GM19025 (cell line): Measurements from ENCODE around the gene CRACR2B.

ENCODE experiments used
- ATAC-seq: cut with Tn5 transposase; IDR thresholded peaks from one replicate; pipeline ENCODE4 v1.9.1; 2021; ENCODE audit warnings: mild to moderate bottlenecking, low read depth, moderate library complexity; ENCODE audit not compliant: unreplicated experiment

The CRACR2B gene

DNA sequence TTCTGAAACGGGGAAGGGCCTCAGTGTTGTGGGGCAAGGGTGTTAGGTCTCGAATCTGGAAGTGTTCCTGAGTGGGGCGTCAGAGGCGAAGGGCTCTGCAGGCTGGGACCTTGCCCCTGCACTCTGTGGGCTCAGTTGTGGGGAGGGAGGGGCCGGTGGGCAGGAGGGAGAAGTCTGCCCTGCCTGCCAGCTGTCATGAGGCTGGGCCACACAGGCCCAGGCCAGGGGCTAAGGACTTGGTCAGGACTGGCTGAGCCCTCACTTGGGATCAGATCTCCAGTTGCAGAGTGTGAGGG, at the start of gene CRACR2B:
TSS of gene CRACR2B (plus strand) at position 23 of the 296 bp plus-strand sequence. CDS start 689 bp downstream, outside the sequence.
- peak; percentile 12 for ATAC-seq

DNA sequence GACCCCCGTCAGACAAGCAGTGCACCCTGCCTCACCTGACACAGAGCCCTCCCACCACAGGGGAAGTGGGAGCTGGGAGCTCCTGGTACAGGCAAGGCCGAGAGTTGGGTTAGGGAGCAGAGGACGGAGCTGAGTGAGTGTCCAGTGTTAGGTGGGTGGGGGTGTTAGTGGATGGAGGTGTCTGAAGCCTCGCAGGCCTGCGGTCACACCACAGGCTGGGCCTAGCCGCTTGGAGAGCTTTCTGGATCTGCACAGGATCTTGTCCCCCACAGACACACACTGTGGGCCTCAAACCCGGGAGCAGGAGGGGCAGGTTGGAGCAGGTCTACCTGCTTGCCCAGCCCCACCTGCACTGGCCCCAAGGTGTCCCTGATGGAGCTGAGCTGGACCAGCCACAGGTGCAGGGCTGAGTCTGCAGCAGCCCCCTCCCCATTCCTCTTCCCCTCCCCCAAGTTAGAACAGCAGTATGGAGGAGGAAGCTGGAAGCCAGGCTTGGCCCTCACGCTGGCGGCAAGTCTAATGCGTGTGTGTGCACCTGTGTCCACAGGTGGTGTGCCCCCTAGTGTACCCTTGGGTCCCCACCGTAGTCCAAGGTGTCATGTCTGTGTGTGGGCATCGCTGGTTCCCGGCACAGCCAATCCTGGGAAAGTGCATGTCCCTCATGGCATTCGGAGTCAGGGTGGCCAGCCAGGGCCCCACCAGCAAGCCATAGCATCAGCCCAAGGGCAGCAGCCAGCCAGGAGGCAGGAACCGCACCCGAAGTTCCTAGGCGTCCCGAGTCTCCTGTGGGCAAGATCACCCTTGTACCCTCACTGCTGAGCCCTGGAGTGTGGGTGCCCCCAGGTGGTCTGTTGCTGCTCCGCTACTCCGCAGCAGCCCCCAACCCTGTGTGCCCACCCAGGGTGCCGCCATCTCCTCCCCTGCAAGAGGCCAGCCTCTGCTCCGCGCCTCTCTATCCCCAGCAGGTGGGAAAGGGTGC, 48.5 kb upstream of the CRACR2B start:
- no peak for ATAC-seq

DNA sequence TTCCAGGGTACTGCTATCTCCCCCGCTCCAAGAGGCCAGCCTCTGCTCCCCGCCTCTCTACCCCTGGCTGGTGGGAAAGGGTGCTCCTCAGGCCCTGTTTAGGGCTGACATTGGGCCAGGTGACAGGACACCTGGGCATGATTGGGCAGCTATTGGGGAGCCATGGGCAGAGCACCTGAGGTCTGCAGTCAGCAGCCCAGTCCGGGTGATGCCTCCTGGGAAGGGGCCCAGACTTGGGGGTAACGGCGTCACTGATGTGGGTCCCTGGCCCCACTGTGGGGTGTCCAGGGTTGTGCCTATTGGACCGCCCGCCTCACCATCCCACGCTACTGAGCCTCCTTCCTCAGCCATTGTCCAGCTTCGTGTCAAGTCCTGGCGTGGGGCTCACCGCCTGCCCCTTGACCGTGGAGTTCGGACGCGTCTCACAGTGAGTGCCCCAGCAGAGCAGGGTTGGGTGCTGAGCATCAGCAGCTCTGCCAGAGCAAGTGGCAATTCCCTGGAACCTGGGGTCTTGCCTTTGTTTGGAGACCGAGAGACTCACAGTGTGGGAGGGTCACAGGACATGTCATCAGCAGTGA, 47.7 kb upstream of the CRACR2B start:
- no peak for ATAC-seq

DNA sequence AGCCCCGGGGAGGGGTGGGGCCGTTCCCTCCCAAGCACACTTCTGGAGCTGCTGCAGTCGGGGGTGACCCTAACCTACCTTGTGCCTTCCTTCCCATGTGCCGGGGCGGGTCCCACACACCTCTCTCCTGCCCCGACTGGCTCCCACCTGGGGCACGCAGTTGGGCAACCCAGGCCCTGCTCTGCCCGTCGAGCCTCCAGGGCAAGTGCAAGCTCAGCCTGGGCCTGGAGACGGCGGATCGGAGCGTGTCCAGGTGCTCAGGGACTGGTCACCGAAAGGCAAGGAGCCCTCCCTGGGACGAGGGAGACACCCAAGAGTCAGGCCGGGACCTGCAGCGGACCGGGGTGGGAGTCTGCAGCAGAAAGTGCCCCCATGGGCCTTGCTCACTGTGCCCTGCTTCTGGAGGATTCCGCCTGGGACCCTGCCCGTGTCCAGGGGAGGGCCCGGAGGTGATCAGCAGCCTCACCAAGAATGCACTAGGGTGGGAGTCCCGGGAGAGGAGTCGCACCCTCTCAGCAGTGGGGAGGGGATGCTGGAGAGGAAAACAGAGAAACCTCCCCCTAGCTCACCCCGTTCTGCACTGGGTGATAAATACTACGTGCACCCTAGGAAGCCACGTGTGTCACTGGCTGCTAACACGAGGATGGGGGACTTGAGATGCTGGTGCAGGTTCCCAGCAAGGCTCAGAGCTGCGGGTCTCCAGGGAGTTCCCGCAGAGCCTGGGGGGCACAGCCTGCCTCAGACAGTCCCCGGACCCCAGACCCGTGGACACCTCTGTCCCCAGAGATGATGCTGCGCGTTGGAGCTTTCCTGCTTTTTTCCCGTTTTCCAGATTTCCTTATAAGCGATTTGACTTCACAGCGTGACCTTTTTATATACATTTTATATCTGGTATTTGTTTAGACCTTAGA, 45.2 kb upstream of the CRACR2B start:
- ATAC-seq, result no peak

DNA sequence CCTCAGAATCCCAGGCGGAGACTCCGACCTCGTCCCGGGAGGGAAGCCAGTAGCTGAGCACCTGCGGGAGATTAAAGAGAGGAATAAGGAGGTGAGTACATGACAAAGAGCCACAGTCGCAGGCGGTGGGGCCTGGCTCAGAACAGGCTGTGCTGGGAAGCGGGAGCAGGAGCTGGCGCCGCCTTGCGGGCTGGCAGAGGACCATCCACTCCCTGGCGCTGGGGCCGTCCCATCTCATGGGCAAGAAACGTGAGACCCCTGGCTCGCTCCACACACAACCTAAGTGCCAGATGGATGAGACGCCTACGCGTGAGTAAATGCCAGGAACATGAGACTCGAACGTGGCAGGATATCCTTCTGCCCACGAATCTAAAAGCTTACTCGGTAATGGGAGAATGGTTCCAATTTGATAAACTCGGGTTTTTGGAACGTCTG, 44.1 kb upstream of the CRACR2B start:
- ATAC-seq, result no peak

DNA sequence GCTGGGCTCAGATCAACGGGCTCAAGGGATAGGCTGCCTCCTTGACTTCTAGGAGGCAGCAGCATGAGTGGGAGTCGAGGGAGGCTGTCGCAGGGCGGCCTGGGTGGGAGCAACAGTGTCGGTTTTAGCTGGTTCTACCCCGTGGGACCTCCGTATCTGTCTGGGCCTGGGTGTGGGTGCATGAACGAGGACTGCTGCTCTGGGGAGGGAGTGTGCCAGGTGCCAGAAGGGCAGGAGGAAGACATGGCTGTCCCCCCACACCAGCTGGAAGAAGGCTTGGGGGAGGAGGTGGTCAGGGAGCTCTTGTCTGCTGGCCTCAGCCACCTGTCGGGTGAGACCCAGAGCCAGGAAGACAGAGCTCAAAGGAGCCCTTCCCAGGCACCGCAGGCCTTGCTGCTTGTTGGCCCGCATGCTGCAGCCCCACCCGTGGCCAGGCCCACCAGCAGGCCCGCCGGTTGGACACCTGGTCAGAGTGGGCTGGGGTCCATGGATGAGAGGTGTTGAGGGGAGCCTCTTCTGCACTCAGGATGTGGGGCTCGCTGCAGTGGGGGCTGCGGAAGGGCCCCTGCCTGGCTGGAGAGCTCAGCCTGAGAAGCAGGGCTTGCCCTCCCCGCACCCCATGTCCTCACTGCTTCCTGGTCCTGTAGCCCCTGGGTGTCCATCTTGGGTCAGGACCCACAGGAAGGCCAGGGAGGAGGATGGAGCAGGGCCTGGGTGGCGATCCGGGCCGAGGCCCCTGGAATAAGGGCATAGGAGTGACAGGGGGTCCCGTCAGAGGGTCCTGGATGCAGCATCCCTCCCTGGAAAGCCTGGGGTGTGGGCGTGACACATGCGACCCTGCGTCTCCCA, 41.3 kb upstream of the CRACR2B start:
- ATAC-seq, result no peak

DNA sequence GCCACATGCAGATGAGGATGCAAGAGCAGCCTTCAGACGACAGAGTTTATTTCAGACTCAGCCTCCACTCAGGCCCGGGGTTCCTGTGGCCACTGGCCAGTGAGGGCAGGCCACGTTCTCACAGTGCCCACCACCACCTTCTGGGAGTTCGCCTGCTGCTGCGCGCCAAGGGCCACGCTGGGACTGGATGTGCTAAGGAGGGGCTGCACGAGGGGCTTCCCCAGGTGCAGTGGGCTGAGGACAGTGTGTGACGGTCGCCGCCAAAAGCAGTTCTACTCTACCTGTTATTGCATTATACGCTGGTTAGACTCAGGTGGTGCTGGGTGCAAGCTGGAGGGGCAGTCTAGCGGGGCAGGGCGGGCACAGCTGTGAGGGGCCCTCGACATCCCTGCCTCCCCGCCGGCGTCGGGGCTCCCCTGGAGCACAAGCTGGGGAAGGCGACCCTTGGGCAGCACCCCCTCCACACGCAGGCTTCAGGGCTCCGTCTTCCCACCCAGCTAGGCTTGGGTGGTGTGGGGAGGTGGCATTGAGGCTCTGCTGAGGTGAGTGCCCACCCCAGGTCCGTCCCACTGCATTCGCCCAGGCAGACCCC, 40.5 kb upstream of the CRACR2B start:
- no peak for ATAC-seq

DNA sequence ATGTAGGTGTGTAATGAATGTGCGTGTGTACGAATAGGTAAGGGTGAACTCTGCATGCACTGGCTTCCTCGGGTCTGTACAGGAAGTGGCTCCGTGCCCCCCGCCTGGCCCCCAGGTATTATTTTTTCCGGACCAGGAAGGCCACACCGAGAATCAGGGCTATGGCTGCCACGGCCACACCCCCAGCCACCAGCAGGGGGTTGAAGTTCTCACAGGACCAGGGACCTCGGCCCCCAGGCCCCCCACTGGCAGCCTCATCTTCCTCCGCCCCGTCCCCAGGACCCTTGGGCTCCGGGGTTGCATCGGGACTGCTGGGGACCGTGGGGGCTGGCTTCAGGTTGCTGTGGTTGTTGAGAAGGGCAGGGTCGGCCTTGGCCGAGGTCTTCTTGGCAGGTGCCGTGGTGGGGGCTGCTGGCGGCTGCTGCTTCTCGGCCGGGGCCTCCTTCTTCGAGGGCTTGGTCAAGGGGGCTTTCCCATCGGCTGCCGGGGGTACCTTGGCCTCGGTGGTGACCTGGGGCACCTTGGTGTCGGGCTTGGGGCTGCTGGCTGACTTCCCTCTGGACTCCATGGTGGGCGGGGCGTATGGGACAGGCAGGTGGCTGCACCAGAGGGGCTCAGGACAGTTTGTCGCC, 39.6 kb upstream of the CRACR2B start:
- no peak for ATAC-seq

DNA sequence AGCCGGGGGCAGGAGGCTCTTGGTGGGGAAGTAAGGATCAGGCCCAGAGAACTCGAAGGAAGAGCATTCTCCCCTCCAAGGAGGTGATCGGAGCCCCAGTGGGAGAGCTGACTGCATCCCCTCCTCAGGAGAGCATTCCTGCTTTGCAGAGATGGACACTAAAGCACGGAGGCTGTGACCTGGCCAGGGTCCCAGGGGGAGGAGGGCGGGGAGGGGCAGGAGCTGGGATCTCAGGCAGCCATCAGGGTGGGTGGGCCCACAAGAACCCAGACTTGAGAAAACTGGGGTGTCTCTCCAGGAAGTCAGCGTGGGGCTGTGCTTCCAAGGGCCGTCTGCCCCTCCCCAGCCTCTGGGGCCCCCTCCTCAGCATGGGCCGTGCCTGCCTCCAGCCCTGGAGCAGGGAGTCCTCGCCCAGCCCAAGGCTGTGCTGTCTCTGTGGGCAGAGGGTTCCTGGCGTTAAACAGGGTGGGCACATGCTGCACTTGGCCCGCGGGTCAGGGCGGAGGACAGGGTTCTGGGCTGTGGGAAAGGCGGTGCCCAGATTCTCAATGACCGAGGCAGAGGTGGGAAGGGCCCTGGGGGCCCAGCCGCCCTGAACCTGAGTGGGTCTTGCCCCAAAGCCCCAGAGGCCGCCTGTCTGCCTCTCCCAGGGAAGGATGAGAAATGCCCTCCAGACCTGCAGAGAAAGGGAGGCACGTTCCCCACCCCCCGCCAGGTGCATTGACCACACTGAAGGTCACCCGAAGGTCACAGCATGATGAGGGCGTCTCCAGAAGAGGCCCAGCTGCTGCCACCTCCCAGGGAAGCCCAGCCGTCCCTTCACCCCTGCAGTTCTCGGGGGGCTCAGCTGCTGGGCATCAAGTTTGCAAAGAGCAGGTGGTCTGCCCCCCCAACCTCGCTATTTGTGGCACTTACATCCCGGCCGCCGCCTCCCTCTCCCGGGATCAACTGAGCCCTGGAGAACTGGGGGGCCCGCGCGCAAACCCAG, 38.5 kb upstream of the CRACR2B start:
- ATAC-seq, result no peak

DNA sequence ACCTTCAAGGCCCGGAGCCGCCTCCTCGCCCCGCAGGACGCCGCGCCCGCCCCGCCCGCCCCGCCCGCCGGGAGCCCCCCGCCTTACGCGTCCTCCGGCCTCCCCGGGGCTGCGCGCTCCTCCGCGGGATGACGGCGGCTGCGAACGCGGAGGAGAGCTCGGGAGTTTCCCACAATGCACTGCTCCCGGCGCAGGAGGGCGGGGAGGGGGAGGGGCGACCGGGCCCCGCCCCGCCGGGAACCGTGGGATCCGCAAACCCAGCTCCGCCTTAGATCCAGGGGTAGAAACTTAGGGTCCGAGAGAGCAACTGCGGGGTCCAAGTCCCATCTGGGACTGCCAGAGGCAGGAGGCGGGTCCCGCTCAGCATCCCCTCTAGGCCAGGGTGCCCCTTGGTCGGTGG, 37.8 kb upstream of the CRACR2B start, which contains the start of gene CEND1:
TSS of gene CEND1 (minus strand) at position 148 of the 400 bp plus-strand sequence. CDS start 1,514 bp downstream, outside the sequence.
- ATAC-seq, result no peak

DNA sequence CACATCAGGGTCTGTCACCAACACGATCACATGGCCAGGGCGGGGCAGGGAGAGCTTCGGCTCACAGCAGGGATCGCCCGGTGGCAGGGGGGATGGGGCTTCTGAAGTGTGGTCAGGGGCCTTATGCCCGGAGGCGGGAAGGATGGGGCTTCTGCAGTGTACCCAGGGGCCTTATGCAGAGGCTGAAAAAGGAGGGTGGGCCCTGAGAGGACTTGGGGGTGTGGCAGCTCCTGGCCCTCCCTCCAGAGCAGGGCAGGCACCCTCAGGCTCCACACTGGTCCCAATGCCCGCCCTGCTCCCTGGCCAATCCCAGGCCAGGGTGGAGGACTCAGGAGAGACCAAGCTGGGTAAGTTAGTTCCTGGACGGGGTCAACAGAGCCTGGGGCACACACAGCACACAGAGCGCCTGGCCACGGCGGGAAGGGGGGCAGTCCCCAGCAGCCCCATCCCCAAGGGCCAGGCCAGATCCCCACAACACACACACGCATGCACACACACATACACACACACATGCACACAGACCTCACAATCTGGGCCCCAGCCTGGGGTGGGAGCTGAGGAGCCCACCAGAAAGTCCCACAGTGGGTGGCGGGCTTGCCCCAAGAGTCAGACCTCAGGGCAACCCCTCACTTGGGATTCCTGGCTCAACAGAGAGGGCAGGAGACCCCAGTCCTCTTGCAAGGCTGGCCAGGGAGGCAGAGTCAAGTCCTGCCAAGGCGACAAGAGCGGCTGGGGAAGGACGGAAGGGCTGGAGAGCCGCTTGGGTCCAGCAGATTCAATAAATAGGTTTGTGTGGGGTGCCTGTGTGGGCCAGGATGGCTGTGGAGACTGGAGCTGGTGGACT, 36.8 kb upstream of the CRACR2B start:
- ATAC-seq, result no peak

DNA sequence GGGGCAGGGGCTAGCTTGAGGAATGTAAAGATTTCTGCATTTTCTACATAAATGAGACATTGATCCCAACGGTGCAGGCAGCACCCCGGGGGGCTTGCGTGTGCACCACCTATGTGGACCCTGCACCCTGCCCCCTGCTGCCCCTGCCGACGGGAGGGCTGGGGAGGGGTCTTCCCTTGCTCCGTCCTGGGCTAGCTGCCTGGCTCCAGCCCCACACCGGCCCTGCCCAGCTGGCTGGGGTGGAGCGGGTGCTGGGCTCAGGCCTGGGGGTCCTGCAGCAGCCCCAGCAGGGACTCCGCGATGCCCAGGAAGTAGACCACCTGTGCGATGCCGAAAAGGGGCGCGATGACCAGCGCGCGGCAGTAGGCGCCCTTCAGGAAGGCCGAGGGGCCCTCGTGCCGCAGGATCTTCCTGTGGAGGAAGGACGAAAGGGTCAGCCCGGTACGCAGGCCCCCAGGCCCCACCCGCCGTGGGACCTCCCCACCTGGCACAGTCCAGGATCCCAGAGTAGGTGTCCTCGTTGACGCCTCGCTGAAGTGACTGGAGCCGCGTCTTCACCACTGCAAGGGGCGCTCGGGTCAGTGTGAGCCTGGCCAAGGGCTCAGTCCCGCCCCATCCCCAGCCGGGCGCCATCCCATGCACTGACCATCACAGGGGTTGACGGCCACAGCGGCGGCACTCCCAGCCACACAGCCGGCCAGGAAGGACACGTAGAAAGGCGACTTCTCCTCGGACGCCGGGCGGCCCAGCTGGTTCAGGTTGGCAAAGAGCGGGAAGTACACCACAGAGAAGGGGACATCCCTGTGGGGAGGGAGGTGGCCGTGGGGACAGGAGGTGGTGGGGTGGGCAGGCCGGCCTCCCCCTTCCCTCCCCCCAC, 35.8 kb upstream of the CRACR2B start:
- ATAC-seq, result no peak

DNA sequence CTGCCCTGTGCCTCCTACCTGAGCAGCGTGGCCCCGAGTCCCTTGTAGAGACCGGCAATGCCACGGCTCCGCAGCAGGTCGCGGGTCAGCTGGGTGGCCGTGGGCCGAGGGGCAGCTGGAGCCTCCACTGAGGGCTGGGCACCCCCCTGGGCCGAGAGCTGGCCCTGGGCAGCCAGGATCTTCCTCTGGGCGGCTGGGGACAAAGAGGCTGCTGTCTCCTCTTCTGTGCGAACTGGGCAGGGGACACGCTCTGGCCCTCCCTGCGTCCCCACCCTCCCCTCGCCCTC, 35.2 kb upstream of the CRACR2B start:
- no peak for ATAC-seq

DNA sequence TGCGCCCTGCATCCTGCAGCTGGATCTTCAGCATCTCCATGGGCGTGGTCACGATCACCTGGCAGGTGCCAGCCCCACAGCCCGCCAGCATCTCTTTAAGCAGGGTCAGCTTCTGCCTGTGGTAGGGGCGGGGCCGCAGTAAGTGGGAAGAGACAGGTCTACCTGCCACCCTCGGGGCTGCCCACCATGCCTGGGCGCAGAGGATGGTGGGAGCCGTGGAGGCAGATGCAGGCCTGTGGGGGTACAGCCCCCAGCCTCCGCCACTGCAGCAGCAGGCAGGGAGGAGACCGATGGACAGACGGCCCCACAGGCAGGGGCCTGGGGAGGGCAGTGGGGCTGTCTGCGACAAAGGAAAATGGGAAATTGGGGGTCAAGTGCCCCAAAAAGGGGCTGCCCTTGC, 34.8 kb upstream of the CRACR2B start:
- no peak for ATAC-seq

DNA sequence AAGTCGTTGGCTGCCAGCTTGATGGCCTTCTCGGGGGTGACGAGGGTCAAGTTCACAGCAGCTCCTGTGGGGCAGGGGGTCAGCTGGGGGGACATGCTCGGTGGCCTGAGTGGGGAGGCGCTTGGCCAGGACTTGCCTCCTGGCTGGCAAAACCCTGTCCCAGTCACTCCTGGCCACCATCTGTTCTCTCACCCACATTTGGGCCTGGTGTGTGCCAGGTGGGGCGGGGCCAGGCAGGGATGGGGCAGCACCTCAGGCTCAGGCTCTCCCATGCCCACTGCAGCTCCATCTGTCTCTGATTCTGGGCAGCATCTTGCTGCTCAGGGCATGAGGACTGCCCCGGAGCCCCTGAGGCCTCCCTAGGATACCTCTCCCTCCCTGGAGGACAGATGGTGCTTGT, 34.2 kb upstream of the CRACR2B start:
- ATAC-seq, result no peak

DNA sequence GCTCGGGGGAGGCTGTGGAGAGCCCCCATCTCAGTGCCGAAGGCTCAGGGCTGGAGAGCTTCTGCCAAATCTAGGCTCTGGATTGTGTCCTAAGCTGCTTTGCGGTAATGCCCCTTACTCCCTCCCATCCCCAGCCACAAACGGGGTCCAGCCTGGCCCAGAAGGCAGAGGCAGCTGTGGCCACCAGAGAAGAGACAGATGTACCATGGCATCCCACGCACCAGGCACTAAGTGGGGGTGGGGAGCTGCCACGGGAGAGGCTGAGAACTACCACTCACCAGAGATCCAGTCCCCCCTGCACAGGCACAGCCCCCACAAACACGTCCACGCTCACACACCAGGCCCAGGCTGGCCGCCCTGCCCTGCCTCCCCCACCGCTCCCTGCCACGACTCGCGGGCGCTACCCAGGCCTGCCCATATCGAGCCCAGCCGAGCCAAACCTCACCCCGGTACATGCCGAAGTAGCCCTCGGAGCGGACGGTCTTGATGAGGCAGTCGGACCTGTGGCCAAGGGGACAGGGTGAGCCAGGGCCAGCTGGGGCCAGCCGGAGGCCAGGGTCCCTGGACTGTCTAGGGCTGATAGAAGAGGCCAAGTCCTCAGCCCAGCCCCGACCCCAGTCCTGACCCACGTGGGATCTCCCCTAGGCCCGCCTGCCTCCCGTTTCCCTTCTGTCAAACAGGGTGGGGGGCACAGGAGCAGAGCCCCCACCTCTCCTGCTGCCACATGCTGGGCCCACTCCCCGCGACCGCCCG, 33.5 kb upstream of the CRACR2B start:
- ATAC-seq, result no peak
